GM12891 (cell line): ENCODE measurements around the gene PPP1R9A.

ENCODE experiments used
- POLR2A ChIP-seq: IDR thresholded peaks from 2 replicates; pipeline ENCODE4 v1.6.1; 2011; ENCODE audit warnings: low read depth, low read length, control low read depth
- POLR2AphosphoS5 ChIP-seq: IDR thresholded peaks from 2 replicates; pipeline ENCODE4 v1.6.1; 2011; ENCODE audit warnings: low read depth, low read length, control low read depth
- POU2F2 ChIP-seq: IDR thresholded peaks from 2 replicates; pipeline ENCODE4 v1.6.1; 2011; ENCODE audit warnings: low read depth, mild to moderate bottlenecking, control low read depth, low read length, moderate library complexity

DNA sequence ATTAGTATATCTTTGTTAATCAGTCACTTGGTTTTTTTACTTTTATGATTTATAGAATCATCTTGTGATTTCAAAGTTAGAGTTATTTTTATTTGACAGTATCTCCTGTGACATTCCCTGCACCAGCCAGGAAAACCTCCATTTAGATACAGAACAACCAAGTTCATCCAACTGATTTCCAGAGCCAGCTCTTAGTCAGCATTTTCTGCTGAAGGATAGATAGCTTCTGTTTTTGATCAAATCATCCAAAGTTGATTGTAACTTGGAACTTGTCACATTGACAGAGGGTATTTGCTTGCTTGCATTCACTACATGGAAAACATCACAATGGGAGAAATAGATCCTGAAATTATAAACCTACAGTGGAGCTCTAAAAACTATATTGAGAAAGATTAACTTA is 294.3 kb downstream of the PPP1R9A start:
- TF ChIP-seq POLR2AphosphoS5 (no peak), POLR2A (no peak), POU2F2 (no peak)
